HG03457 (cell line): ENCODE data around the gene CDK5R1.
"Not testable (repeated sequence)": the region's sequence is repeated elsewhere in the genome, so short reads cannot be mapped to it uniquely, and the experiment has no call there.

Experiments used
- ATAC-seq: cut with Tn5 transposase; IDR thresholded peaks from one replicate; pipeline ENCODE4 v1.9.1; 2021; ENCODE audit warnings: moderate number of reproducible peaks; ENCODE audit not compliant: unreplicated experiment

The CDK5R1 gene

GRCh38 chr17:32515677-32516383 is 29.0 kb downstream of the CDK5R1 start:
- no peak for ATAC-seq

- no peak for ATAC-seq
Observed at GRCh38 chr17:32516450-32516849, 29.7 kb downstream of the CDK5R1 start.

GRCh38 chr17:32516940-32517701 is 30.3 kb downstream of the CDK5R1 start:
- no peak for ATAC-seq

- no peak for ATAC-seq
Observed at GRCh38 chr17:32517982-32518381, 31.2 kb downstream of the CDK5R1 start.

- no peak for ATAC-seq
Observed at GRCh38 chr17:32518646-32519227, 31.9 kb downstream of the CDK5R1 start.

- ATAC-seq, result no peak
Observed at GRCh38 chr17:32519228-32520103, 32.7 kb downstream of the CDK5R1 start.

GRCh38 chr17:32520104-32520701 is 33.4 kb downstream of the CDK5R1 start:
- no peak for ATAC-seq

GRCh38 chr17:32520737-32521404 is 34.1 kb downstream of the CDK5R1 start:
- no peak for ATAC-seq

- peak; percentile 50 for ATAC-seq
Observed at GRCh38 chr17:32523017-32523680, 36.4 kb downstream of the CDK5R1 start.

GRCh38 chr17:32523827-32524552 is 37.2 kb downstream of the CDK5R1 start:
- no peak for ATAC-seq

GRCh38 chr17:32524553-32524880 is 37.7 kb downstream of the CDK5R1 start:
- ATAC-seq, result not testable (repeated sequence)

- ATAC-seq, result no peak
Observed at GRCh38 chr17:32525122-32525521, 38.3 kb downstream of the CDK5R1 start.

GRCh38 chr17:32527146-32527545 is 40.4 kb downstream of the CDK5R1 start:
- no peak for ATAC-seq

GRCh38 chr17:32528825-32529224 is 42.0 kb downstream of the CDK5R1 start:
- no peak for ATAC-seq

- ATAC-seq, result no peak
Observed at GRCh38 chr17:32529604-32530003, 42.8 kb downstream of the CDK5R1 start.

GRCh38 chr17:32533296-32533695 is 46.5 kb downstream of the CDK5R1 start:
- no peak for ATAC-seq

GRCh38 chr17:32536736-32537643 is 50.2 kb downstream of the CDK5R1 start:
- no peak for ATAC-seq
